Measurements from ENCODE around the gene HAUS1. TPM values are rescaled to one million over a fixed set of nuclear protein-coding genes. Genes with fewer than 3 reads are reported as not detected.

HAUS1 gene
- total RNA-seq, 1 donor from 2014 or later: 141 TPM

DNA sequence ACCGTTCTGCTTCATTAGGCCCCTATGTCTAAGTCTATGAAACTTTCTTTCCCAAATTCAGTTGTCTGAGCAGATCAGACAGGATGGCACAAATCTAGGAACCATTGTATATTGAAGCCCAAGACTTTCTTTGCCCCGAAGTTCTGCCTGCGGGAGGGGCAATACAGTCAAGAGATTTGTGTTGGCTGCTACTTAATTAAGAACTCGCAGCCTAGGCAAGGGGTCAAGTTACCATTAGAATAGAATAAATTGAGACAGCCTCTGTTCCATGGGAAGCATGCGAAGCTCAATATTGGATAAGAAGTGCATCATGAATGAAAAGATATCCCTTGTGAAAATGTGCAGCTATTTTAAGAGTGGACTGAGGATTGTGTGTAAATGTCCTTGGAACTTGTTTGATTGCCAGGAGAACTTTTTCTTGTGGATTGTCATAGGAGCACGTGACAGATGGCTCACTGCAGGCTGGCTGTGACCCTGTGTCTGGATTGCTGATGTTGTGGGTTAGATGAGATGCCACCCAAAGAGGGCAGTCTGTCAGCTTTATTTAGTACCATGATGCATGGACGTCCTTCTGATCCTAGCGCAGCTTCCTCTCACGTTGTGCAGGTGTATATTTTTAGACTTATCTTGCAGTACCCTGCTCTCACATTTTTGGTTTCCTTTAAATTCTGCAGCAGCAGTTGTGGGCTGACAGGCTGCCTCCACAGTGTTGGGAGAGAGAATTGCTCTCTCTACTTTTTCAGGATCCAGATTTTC is 30.9 kb downstream of the HAUS1 start:
- H3K4me1 Mint-ChIP-seq: peaks cover 9% of the 10 kb centered on the region
- H3K9me3 ChIP-seq (ENCODE audit: low read depth): no peaks in the 10 kb centered on the region
- no peak overlapping the region for H3K27ac Mint-ChIP-seq
- H4K20me1 ChIP-seq (ENCODE audit: low read depth): peaks cover 5% of the 10 kb centered on the region
- H3K36me3 Mint-ChIP-seq: peaks cover 3% of the 10 kb centered on the region
- no peak overlapping the region for H3K4me2 ChIP-seq
- H3K4me3 Mint-ChIP-seq: no peak overlapping the region
- no peak overlapping the region for H3K9ac ChIP-seq
- H3K9me3 Mint-ChIP-seq: no peaks in the 10 kb centered on the region
- TF ChIP-seq, protein P1, sequence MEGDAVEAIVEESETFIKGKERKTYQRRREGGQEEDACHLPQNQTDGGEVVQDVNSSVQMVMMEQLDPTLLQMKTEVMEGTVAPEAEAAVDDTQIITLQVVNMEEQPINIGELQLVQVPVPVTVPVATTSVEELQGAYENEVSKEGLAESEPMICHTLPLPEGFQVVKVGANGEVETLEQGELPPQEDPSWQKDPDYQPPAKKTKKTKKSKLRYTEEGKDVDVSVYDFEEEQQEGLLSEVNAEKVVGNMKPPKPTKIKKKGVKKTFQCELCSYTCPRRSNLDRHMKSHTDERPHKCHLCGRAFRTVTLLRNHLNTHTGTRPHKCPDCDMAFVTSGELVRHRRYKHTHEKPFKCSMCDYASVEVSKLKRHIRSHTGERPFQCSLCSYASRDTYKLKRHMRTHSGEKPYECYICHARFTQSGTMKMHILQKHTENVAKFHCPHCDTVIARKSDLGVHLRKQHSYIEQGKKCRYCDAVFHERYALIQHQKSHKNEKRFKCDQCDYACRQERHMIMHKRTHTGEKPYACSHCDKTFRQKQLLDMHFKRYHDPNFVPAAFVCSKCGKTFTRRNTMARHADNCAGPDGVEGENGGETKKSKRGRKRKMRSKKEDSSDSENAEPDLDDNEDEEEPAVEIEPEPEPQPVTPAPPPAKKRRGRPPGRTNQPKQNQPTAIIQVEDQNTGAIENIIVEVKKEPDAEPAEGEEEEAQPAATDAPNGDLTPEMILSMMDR (IDR thresholded peaks at IDR 0.05): no peak
- TF ChIP-seq EZH2 (IDR thresholded peaks at IDR 0.05): no peak
- TF ChIP-seq EZH2phosphoT487 (IDR thresholded peaks at IDR 0.05): no peak
- no peaks in the 10 kb centered on the region for H3K79me2 ChIP-seq (ENCODE audit: low read depth)
- no peaks in the 10 kb centered on the region for H3K27me3 ChIP-seq
- peak; percentile 23 for DNase-seq (ENCODE audit: low spot score)
- peaks cover 20% of the 10 kb centered on the region for H3F3A ChIP-seq (ENCODE audit: low read depth)
- peaks cover 17% of the 10 kb centered on the region for H3K4me1 ChIP-seq
- no peak overlapping the region for H2AFZ ChIP-seq (replicated peaks)
- no peaks in the 10 kb centered on the region for H3K27me3 Mint-ChIP-seq (ENCODE audit: insufficient read depth, low read depth)
- H3K4me3 ChIP-seq: no peak overlapping the region
- peak overlapping the region; percentile 35 for H3K27ac ChIP-seq
- H3K36me3 ChIP-seq: no peaks in the 10 kb centered on the region

DNA sequence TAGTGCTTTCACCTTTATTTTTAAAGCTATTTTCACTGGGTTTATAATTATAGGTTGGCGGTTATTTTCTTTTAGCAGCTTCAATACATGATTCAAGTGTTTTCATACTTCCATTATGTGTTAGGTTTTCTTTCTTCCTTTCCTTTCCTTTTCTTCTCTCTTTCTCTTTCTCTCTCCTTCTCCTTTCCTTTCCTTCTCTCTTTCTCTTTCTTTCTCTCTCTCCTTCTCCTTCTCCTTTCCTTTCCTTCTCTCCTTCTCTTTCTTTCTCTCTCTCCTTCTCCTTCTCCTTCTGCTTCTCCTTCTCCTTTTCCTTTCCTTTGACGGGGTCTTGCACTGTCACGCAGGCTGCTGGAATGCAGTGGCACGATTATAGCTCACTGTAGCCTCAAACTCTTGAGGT is 36.0 kb downstream of the HAUS1 start:
- no peak overlapping the region for H3K27ac Mint-ChIP-seq
- DNase-seq (ENCODE audit: low spot score): no peak

DNA sequence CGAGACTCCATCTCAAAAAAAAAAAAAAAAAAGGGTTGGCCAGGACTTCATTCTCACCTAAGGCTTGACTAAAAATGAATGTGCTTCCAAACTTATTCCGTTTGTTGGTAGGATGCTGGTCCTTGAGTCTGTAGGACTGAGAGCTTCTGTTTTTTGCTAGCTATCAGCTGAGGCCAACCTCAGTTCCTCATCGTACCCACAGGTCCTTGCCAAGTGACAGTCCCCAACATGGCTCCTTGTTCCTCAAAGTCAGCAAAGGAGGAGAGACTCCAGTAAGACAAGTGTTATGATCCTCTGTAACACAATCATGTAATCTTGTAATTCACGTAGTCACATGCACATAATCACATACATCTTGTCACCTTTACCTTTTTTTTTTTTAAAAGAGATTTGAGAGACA is 37.0 kb downstream of the HAUS1 start:
- peaks cover 2% of the 10 kb centered on the region for H3K36me3 Mint-ChIP-seq
- Histone ChIP-seq H2AFZ (replicated peaks) (no peak overlapping the region), H3K4me3 (no peak overlapping the region), H3K9me3 (ENCODE audit: low read depth) (no peaks in the 10 kb centered on the region), H3K4me1 (peaks cover 10% of the 10 kb centered on the region), H3K27ac (no peak overlapping the region), H3K27me3 (no peaks in the 10 kb centered on the region), H3F3A (ENCODE audit: low read depth) (no peaks in the 10 kb centered on the region), H3K9ac (no peak overlapping the region), H4K20me1 (ENCODE audit: low read depth) (no peaks in the 10 kb centered on the region), H3K36me3 (no peaks in the 10 kb centered on the region), H3K79me2 (ENCODE audit: low read depth) (no peaks in the 10 kb centered on the region), H3K4me2 (no peak overlapping the region)
- H3K27me3 Mint-ChIP-seq (ENCODE audit: insufficient read depth, low read depth): no peaks in the 10 kb centered on the region
- H3K27ac Mint-ChIP-seq: no peak overlapping the region
- H3K9me3 Mint-ChIP-seq: no peaks in the 10 kb centered on the region
- no peak overlapping the region for H3K4me3 Mint-ChIP-seq
- TF ChIP-seq EZH2phosphoT487 (IDR thresholded peaks at IDR 0.05) (no peak), EZH2 (IDR thresholded peaks at IDR 0.05) (no peak)
- TF ChIP-seq, protein P1 (IDR thresholded peaks at IDR 0.05): no peak
- H3K4me1 Mint-ChIP-seq: no peaks in the 10 kb centered on the region
- DNase-seq (ENCODE audit: low spot score): no peak

More for the DNA sequence above, 36.0 kb downstream of the HAUS1 start:
- Histone ChIP-seq H3K9ac (no peak overlapping the region), H3K4me1 (peaks cover 10% of the 10 kb centered on the region), H3K79me2 (ENCODE audit: low read depth) (no peaks in the 10 kb centered on the region), H3K4me3 (no peak overlapping the region), H2AFZ (replicated peaks) (no peak overlapping the region), H4K20me1 (ENCODE audit: low read depth) (no peaks in the 10 kb centered on the region), H3K27ac (no peak overlapping the region), H3K27me3 (no peaks in the 10 kb centered on the region), H3K4me2 (no peak overlapping the region), H3K36me3 (no peaks in the 10 kb centered on the region), H3K9me3 (ENCODE audit: low read depth) (no peaks in the 10 kb centered on the region), H3F3A (ENCODE audit: low read depth) (peaks cover 3% of the 10 kb centered on the region)
- Mint-ChIP-seq H3K4me3 (no peak overlapping the region), H3K27me3 (ENCODE audit: insufficient read depth, low read depth) (no peaks in the 10 kb centered on the region), H3K36me3 (peaks cover 2% of the 10 kb centered on the region), H3K9me3 (no peaks in the 10 kb centered on the region), H3K4me1 (peaks cover 3% of the 10 kb centered on the region)
- no peak for TF ChIP-seq EZH2 (IDR thresholded peaks at IDR 0.05)
- TF ChIP-seq, protein P1 (IDR thresholded peaks at IDR 0.05): no peak
- TF ChIP-seq EZH2phosphoT487 (IDR thresholded peaks at IDR 0.05): no peak
